ENCODE data around the gene COL5A1. TPM values are rescaled to one million over a fixed set of nuclear protein-coding genes. Genes with fewer than 3 reads are reported as not detected.

Gene COL5A1
- total and polyA plus RNA-seq, 2 experiments from 2014 or later, result 2.5 to 13.1 TPM

DNA sequence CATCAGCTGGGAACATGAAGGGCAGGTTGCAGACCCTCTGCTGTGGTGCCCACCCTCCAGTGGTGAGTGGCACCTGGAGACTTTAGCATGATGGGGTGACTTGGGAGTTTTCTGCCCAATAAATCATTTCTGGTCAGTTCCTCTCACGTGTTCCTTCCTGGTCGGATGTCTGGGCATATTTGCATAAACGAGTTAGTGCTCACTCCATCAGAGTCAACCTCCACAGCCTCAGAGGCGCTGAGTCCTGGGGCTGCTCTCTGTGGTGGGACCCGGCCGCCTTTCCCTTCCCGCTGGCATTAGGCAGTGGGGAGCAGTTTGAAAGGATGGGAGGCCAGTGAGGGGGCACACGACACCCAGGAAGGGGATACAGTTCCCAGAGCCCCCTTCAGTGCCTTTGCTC is 125.0 kb downstream of the COL5A1 start:
- Mint-ChIP-seq H3K4me3 (no peak overlapping the region), H3K36me3 (ENCODE audit: low read depth) (no peaks in the 10 kb centered on the region), H3K27ac (no peak overlapping the region), H3K9me3 (no peaks in the 10 kb centered on the region), H3K27me3 (ENCODE audit: insufficient read depth, low read depth, poor library complexity) (peaks cover 2% of the 10 kb centered on the region), H3K4me1 (no peaks in the 10 kb centered on the region; the same call in 2 of the 3 replicates)
- no peak overlapping the region for H3K4me3 ChIP-seq
- no peak overlapping the region for H2AFZ ChIP-seq
- H3K79me2 ChIP-seq (replicated peaks; ENCODE audit: insufficient read depth), result no peaks in the 10 kb centered on the region
- no peak overlapping the region for H3K4me2 ChIP-seq
- H3K36me3 ChIP-seq (ENCODE audit: insufficient read depth), result no peaks in the 10 kb centered on the region
- no peak for DNase-seq (ENCODE audit: low spot score)
- H3K4me1 ChIP-seq (ENCODE audit: insufficient read depth), result no peaks in the 10 kb centered on the region
- H3K27me3 ChIP-seq (ENCODE audit: insufficient read depth), result no peaks in the 10 kb centered on the region
- no peaks in the 10 kb centered on the region for H3K9me2 ChIP-seq (ENCODE audit: insufficient read depth)
- no peaks in the 10 kb centered on the region for H3F3A ChIP-seq (replicated peaks; ENCODE audit: low read depth)
- no peak overlapping the region for H3K27ac ChIP-seq (ENCODE audit: low read depth)
- no peaks in the 10 kb centered on the region for H4K20me1 ChIP-seq (replicated peaks; ENCODE audit: insufficient read depth)
- ATAC-seq, result no peak
- TF ChIP-seq, protein P1, sequence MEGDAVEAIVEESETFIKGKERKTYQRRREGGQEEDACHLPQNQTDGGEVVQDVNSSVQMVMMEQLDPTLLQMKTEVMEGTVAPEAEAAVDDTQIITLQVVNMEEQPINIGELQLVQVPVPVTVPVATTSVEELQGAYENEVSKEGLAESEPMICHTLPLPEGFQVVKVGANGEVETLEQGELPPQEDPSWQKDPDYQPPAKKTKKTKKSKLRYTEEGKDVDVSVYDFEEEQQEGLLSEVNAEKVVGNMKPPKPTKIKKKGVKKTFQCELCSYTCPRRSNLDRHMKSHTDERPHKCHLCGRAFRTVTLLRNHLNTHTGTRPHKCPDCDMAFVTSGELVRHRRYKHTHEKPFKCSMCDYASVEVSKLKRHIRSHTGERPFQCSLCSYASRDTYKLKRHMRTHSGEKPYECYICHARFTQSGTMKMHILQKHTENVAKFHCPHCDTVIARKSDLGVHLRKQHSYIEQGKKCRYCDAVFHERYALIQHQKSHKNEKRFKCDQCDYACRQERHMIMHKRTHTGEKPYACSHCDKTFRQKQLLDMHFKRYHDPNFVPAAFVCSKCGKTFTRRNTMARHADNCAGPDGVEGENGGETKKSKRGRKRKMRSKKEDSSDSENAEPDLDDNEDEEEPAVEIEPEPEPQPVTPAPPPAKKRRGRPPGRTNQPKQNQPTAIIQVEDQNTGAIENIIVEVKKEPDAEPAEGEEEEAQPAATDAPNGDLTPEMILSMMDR (conservative IDR thresholded peaks at IDR 0.05; ENCODE audit: low read depth in 2 of 2), result no peak
- TF ChIP-seq, protein P2, sequence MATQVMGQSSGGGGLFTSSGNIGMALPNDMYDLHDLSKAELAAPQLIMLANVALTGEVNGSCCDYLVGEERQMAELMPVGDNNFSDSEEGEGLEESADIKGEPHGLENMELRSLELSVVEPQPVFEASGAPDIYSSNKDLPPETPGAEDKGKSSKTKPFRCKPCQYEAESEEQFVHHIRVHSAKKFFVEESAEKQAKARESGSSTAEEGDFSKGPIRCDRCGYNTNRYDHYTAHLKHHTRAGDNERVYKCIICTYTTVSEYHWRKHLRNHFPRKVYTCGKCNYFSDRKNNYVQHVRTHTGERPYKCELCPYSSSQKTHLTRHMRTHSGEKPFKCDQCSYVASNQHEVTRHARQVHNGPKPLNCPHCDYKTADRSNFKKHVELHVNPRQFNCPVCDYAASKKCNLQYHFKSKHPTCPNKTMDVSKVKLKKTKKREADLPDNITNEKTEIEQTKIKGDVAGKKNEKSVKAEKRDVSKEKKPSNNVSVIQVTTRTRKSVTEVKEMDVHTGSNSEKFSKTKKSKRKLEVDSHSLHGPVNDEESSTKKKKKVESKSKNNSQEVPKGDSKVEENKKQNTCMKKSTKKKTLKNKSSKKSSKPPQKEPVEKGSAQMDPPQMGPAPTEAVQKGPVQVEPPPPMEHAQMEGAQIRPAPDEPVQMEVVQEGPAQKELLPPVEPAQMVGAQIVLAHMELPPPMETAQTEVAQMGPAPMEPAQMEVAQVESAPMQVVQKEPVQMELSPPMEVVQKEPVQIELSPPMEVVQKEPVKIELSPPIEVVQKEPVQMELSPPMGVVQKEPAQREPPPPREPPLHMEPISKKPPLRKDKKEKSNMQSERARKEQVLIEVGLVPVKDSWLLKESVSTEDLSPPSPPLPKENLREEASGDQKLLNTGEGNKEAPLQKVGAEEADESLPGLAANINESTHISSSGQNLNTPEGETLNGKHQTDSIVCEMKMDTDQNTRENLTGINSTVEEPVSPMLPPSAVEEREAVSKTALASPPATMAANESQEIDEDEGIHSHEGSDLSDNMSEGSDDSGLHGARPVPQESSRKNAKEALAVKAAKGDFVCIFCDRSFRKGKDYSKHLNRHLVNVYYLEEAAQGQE (IDR thresholded peaks at IDR 0.05; ENCODE audit: unreplicated experiment), result no peak
- TF ChIP-seq ZNF331 (CRISPR knock-in tag; IDR thresholded peaks at IDR 0.05; ENCODE audit: low read depth) (no peak), CREB1 (CRISPR knock-in tag; IDR thresholded peaks at IDR 0.05; ENCODE audit: low read depth) (no peak), EZH2phosphoT487 (IDR thresholded peaks at IDR 0.05; ENCODE audit: unreplicated experiment) (no peak), ETS1 (IDR thresholded peaks at IDR 0.05) (no peak), EZH2 (IDR thresholded peaks at IDR 0.05; ENCODE audit: low read depth, unreplicated experiment) (no peak), ZNF114 (CRISPR knock-in tag; IDR thresholded peaks at IDR 0.05) (no peak), STAT1 (IDR thresholded peaks at IDR 0.05; ENCODE audit: unreplicated experiment) (no peak), NANOG (IDR thresholded peaks at IDR 0.05; ENCODE audit: borderline replicate concordance) (no peak), POLR2AphosphoS5 (IDR thresholded peaks at IDR 0.05; ENCODE audit: low read depth) (no peak), JUNB (IDR thresholded peaks at IDR 0.05; ENCODE audit: unreplicated experiment) (no peak)
- TF ChIP-seq, protein P3, sequence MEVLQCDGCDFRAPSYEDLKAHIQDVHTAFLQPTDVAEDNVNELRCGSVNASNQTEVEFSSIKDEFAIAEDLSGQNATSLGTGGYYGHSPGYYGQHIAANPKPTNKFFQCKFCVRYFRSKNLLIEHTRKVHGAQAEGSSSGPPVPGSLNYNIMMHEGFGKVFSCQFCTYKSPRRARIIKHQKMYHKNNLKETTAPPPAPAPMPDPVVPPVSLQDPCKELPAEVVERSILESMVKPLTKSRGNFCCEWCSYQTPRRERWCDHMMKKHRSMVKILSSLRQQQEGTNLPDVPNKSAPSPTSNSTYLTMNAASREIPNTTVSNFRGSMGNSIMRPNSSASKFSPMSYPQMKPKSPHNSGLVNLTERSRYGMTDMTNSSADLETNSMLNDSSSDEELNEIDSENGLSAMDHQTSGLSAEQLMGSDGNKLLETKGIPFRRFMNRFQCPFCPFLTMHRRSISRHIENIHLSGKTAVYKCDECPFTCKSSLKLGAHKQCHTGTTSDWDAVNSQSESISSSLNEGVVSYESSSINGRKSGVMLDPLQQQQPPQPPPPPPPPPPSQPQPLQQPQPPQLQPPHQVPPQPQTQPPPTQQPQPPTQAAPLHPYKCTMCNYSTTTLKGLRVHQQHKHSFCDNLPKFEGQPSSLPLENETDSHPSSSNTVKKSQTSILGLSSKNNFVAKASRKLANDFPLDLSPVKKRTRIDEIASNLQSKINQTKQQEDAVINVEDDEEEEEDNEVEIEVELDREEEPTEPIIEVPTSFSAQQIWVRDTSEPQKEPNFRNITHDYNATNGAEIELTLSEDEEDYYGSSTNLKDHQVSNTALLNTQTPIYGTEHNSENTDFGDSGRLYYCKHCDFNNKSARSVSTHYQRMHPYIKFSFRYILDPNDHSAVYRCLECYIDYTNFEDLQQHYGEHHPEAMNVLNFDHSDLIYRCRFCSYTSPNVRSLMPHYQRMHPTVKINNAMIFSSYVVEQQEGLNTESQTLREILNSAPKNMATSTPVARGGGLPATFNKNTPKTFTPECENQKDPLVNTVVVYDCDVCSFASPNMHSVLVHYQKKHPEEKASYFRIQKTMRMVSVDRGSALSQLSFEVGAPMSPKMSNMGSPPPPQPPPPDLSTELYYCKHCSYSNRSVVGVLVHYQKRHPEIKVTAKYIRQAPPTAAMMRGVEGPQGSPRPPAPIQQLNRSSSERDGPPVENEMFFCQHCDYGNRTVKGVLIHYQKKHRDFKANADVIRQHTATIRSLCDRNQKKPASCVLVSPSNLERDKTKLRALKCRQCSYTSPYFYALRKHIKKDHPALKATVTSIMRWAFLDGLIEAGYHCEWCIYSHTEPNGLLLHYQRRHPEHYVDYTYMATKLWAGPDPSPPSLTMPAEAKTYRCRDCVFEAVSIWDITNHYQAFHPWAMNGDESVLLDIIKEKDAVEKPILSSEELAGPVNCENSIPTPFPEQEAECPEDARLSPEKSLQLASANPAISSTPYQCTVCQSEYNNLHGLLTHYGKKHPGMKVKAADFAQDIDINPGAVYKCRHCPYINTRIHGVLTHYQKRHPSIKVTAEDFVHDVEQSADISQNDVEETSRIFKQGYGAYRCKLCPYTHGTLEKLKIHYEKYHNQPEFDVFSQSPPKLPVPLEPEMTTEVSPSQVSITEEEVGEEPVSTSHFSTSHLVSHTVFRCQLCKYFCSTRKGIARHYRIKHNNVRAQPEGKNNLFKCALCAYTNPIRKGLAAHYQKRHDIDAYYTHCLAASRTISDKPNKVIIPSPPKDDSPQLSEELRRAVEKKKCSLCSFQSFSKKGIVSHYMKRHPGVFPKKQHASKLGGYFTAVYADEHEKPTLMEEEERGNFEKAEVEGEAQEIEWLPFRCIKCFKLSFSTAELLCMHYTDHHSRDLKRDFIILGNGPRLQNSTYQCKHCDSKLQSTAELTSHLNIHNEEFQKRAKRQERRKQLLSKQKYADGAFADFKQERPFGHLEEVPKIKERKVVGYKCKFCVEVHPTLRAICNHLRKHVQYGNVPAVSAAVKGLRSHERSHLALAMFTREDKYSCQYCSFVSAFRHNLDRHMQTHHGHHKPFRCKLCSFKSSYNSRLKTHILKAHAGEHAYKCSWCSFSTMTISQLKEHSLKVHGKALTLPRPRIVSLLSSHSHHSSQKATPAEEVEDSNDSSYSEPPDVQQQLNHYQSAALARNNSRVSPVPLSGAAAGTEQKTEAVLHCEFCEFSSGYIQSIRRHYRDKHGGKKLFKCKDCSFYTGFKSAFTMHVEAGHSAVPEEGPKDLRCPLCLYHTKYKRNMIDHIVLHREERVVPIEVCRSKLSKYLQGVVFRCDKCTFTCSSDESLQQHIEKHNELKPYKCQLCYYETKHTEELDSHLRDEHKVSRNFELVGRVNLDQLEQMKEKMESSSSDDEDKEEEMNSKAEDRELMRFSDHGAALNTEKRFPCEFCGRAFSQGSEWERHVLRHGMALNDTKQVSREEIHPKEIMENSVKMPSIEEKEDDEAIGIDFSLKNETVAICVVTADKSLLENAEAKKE (CRISPR knock-in tag; IDR thresholded peaks at IDR 0.05), result no peak

Data from GM23338 (cell line).